HUES48 (cell line): Measurements from ENCODE around the gene PFKP.

ENCODE experiments used
- H3K27ac ChIP-seq: one replicate; pipeline ENCODE4 v1.7.0; 2013; ENCODE audit warnings: low read depth, low read length, inconsistent platforms
- H3K27me3 ChIP-seq: 2 replicates; pipeline ENCODE4 v1.6.1; 2013; ENCODE audit warnings: mild to moderate bottlenecking, low read length; ENCODE audit not compliant: control insufficient read depth, insufficient read depth
- H3K36me3 ChIP-seq: 2 replicates; pipeline ENCODE4 v1.6.1; 2013; ENCODE audit warnings: low read length; ENCODE audit not compliant: control insufficient read depth, insufficient read depth
- H3K4me1 ChIP-seq: 2 replicates; pipeline ENCODE4 v1.6.1; 2013; ENCODE audit warnings: mild to moderate bottlenecking, low read length; ENCODE audit not compliant: control insufficient read depth, insufficient read depth
- H3K4me3 ChIP-seq: 2 replicates; pipeline ENCODE4 v1.5.1; 2013; ENCODE audit warnings: mild to moderate bottlenecking, low read depth, low read length
- H3K9ac ChIP-seq: 2 replicates; pipeline ENCODE4 v1.6.1; 2013; ENCODE audit warnings: mild to moderate bottlenecking, low read depth, low read length, moderate library complexity
- H3K9me3 ChIP-seq: 2 replicates; pipeline ENCODE4 v1.6.1; 2013; ENCODE audit warnings: low read length; ENCODE audit not compliant: control insufficient read depth, insufficient read depth

The PFKP gene

DNA sequence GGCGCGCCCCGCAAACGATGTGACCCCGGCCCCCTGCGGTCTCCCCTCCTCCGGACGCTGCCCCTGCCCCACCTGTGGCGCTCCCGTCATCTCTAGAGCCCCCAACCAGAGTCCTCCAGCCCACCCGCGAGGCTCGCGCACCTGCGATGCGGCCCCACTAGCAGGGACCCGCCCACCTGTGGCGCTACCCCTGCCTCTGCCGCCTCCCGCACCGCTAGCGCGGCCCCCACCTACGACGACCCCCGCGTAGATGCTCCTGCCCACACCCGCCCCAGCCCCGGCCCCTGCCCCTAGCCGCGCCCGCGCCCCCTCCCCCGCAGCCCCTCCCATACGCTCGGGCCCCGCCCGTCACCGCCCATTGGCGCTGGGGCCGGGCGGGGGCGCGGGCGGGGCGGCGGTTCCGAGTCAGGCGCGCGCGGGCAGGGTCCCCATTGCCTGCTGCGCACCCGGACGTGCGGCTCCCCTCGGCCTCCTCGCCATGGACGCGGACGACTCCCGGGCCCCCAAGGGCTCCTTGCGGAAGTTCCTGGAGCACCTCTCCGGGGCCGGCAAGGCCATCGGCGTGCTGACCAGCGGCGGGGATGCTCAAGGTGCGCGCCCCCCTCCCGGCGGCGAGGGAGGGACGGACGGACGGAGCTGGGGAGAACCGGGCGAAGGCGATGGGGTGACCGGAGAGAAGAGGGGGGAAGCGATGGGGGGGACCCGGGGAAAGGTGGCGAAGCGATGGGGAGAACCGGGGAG is at the start of gene PFKP:
TSS of gene PFKP (plus strand) at position 431 of the 741 bp plus-strand sequence. CDS start at position 479, 48 bp downstream.
- Histone ChIP-seq H3K36me3 (peaks cover 28% of the 10 kb centered on the region), H3K9ac (peak within 1 kb of the TSS; percentile 78), H3K4me1 (peaks cover 8% of the 10 kb centered on the region; the same call in 1 of the 2 replicates), H3K4me3 (peak within 1 kb of the TSS; percentile 87), H3K27ac (peak within 1 kb of the TSS; percentile 28), H3K27me3 (peaks cover 19% of the 10 kb centered on the region), H3K9me3 (no peaks in the 10 kb centered on the region)

DNA sequence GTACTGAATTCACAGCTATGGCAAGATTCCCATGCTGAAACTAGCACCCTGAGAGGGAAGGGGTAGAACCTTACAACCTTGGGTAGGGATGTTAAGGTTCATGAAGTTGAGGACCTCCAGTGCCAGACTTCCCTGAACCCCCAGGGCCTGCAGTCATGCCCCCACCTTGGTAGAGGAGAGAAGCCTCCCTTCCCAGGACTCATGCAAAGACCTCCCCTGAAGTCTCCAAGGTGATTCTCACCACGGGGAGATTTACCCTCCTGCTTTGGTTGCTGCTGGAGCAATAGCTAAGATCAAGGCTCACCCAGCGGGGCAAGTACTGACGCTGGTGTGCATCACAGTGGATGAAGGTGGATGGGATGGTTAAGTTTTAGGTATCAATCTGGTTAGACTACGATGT is 49.1 kb upstream of the PFKP start:
- no peak overlapping the region for H3K27ac ChIP-seq
- H3K27me3 ChIP-seq = no peaks in the 10 kb centered on the region
- no peaks in the 10 kb centered on the region for H3K36me3 ChIP-seq
- H3K9me3 ChIP-seq = no peaks in the 10 kb centered on the region
- H3K9ac ChIP-seq = no peak overlapping the region
- H3K4me3 ChIP-seq = no peak overlapping the region
- H3K4me1 ChIP-seq = no peaks in the 10 kb centered on the region

DNA sequence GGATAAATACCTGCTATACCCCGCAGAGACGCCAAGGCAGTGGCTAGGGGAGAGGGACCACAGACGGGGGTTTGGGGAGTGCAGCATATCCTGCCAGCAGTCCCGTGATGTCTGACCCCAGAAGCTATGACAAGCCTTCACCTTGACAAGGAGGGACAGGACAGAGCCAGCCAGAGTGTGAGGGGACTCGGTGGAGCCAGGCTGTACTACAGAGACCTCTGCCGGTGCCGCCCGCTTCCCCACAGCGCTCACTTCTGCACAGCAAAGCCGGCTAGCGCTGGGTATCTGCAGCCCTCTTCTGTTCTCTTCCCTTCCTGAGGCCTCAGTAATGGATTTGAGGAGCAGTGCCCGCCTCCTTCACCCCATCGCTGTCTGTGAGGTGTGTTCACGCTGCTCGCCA is 47.0 kb upstream of the PFKP start:
- Histone ChIP-seq H3K27ac (no peak overlapping the region), H3K36me3 (no peaks in the 10 kb centered on the region), H3K4me3 (no peak overlapping the region), H3K9me3 (no peaks in the 10 kb centered on the region), H3K27me3 (no peaks in the 10 kb centered on the region), H3K9ac (no peak overlapping the region), H3K4me1 (no peaks in the 10 kb centered on the region)

DNA sequence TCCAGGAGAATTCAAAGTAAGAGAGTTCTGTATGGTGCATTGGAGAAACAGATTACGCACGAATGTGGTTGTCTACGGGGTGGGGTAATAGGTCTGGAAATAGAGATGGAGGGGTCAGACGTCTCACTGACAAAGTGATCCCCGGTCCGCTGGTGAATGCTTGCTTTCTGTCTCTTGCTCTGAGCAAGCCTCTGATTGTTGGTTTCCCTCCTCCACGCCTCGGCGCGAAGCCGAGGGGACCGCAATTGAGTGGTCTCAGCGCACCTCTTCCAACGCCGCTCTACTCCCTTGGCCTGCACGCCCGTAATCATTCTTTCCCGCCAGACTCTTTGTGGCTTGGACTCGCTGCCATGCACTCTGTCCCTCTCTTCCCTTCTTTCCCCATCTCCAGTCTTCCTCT is 46.5 kb upstream of the PFKP start:
- H3K4me3 ChIP-seq = no peak overlapping the region
- no peaks in the 10 kb centered on the region for H3K9me3 ChIP-seq
- no peaks in the 10 kb centered on the region for H3K27me3 ChIP-seq
- H3K9ac ChIP-seq = no peak overlapping the region
- no peaks in the 10 kb centered on the region for H3K36me3 ChIP-seq
- H3K4me1 ChIP-seq = no peaks in the 10 kb centered on the region
- H3K27ac ChIP-seq = no peak overlapping the region

DNA sequence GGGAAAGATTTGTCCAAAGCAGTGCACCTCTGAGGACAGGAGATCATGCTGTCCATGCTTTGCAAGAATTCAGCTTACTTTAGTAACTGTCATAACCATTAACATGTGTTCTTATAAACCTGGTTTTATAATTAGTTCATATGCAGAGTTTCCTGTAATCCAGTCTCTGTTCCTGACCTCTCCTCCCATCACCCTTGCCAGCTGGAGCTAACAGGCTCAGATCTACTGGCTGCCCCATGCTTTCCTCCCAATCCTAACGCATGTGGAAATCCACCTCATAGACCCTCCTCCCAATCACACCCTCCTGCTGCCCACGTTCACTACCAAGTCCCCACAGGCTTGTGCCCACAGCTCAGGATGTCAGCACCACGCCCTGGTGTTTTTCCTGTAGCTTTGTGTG is 45.3 kb upstream of the PFKP start:
- Histone ChIP-seq H3K4me3 (no peak overlapping the region), H3K9ac (no peak overlapping the region), H3K27me3 (no peaks in the 10 kb centered on the region), H3K27ac (no peak overlapping the region), H3K4me1 (no peaks in the 10 kb centered on the region), H3K9me3 (no peaks in the 10 kb centered on the region), H3K36me3 (no peaks in the 10 kb centered on the region)

DNA sequence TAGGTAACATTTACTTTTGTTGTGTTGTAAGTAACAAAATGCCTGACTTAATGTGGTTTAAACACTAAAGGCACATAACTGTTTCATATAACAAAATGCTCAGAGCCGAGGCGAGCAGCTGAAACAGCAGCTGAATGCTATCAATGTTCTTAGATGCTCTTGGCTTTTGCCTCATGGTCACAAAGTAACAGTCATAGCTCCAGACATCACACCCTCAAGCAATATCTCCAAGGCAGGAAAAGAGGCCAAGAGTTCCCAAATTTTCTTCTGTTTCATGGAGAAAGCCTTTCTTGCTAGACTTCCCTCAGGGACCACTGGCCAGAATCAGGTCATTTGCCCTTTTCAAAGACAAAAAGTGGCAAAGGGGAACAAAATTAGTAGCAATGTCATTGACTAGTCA is 43.5 kb upstream of the PFKP start:
- no peak overlapping the region for H3K9ac ChIP-seq
- H3K9me3 ChIP-seq = no peaks in the 10 kb centered on the region

DNA sequence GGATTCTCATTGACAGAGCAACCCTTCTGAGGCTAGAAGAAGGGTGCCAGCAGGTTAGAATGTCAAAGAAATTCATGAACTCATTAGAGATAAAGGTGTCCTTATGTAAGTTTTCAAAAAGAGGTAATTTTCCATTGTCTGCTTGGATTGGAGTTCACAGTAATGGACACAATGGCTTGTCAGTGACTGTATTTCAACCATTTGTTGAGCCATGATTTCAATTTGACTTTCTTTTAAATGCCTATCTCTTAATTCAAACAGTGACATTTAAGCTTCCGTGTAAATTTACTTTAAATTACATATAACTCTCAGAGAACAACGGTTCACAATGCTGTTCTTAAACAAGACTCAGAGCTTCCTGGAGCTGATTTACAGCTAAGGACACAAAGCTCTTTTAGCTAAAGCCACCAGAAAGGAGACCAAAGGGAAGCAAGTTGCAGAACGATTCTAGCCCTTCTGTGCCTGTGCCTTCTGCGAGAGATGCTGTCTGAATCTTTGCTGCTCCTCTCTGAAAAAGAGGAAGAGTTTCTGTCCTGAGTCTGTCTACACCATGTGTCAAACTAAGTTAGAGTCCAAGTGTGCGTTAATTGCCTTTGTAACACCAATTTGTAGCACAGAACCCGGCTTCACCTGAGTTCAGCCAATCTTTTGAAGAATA is 42.2 kb upstream of the PFKP start:
- Histone ChIP-seq H3K36me3 (no peaks in the 10 kb centered on the region), H3K27ac (no peak overlapping the region)

More for the DNA sequence above, 43.5 kb upstream of the PFKP start:
- H3K27me3 ChIP-seq = no peaks in the 10 kb centered on the region
- H3K36me3 ChIP-seq = no peaks in the 10 kb centered on the region
- H3K4me1 ChIP-seq = no peaks in the 10 kb centered on the region
- no peak overlapping the region for H3K27ac ChIP-seq
- no peak overlapping the region for H3K4me3 ChIP-seq

DNA sequence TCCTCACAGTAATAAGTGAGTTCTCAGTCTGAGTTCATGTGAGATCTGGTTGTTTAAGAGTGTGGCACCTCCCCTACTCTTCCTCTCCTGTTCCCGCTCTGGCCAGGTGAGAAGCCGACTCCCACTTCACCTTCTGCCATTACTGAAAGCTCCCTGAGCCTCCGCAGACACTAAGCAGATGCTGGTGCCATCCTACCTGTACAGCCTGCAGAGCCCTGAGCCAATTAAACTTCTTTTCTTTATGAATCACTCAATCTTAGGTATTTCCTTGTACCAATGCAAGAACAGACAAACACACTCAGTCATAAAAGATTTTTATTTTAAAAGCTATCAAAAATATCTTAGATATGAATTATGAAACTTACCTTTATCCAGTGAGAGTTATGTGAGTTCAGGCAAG is 39.5 kb upstream of the PFKP start:
- Histone ChIP-seq H3K36me3 (no peaks in the 10 kb centered on the region), H3K27me3 (no peaks in the 10 kb centered on the region), H3K9me3 (no peaks in the 10 kb centered on the region), H3K4me3 (no peak overlapping the region), H3K4me1 (no peaks in the 10 kb centered on the region), H3K9ac (no peak overlapping the region), H3K27ac (no peak overlapping the region)

More for the DNA sequence above, 42.2 kb upstream of the PFKP start:
- H3K27me3 ChIP-seq = no peaks in the 10 kb centered on the region
- H3K9ac ChIP-seq = no peak overlapping the region
- H3K9me3 ChIP-seq = no peaks in the 10 kb centered on the region
- no peak overlapping the region for H3K4me3 ChIP-seq
- no peaks in the 10 kb centered on the region for H3K4me1 ChIP-seq

DNA sequence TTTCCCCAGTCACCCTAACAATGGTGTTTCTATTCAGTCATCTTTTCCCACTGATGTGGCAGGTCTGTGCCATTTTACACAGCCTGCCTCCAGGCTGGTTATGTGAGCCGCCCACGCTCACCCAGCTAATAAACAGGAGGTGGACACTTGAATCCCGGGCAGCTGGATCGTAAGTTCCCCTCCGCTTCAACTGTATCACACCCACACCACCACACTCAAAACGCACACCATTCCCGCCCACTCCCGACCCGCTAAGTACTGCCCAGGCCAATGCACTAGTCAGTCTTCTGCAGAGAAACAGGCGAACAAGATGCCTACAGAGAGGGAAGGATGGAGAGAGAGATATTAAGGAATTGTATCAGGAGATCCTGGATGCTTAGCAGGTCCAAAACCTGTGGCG is 38.9 kb upstream of the PFKP start:
- no peaks in the 10 kb centered on the region for H3K27me3 ChIP-seq
- H3K36me3 ChIP-seq = no peaks in the 10 kb centered on the region
- H3K4me3 ChIP-seq = no peak overlapping the region
- H3K9me3 ChIP-seq = no peaks in the 10 kb centered on the region
- no peaks in the 10 kb centered on the region for H3K4me1 ChIP-seq
- H3K9ac ChIP-seq = no peak overlapping the region
- H3K27ac ChIP-seq = no peak overlapping the region

DNA sequence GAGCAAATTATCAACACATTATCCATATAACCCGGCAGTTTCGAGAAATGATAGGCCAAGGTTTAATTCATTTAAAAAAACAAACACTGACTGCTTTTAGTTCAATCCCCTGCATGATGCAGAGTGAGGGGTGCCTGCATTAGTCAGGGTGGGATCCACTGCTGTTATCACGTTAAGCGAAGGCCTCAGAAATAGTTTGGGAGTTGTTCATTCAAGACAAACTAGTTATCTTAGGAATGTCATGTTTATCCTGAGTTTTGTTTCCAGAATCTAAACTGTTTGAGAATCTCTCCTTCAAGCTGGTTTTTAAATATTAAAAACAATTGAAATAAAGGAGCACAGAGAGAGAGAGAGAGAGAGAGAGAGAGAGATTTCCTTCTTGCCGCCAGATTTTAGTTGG is 36.6 kb upstream of the PFKP start:
- Histone ChIP-seq H3K9me3 (no peaks in the 10 kb centered on the region), H3K36me3 (no peaks in the 10 kb centered on the region), H3K9ac (no peak overlapping the region), H3K4me3 (no peak overlapping the region), H3K27ac (no peak overlapping the region), H3K4me1 (no peaks in the 10 kb centered on the region), H3K27me3 (no peaks in the 10 kb centered on the region)

DNA sequence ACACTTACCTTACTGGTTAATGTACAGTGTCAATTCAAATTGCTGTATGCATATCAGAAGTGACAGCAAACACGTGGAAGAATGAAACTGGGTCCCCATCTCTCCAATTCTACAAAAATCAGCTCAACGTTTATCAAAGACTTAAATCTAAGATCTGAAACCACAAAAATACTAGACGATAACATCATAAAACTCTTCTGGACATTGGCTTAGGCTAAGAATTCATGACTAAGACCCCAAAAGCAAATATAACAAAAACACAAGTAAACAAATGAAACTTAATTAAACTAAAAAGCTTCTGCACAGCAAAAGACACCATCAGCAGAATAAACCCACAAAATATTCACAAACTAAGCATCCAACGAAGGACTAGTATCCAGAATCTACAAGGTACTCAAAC is 35.9 kb upstream of the PFKP start:
- H3K9ac ChIP-seq = no peak overlapping the region
- no peaks in the 10 kb centered on the region for H3K36me3 ChIP-seq
- no peak overlapping the region for H3K27ac ChIP-seq
- no peak overlapping the region for H3K4me3 ChIP-seq
- H3K4me1 ChIP-seq = no peaks in the 10 kb centered on the region
- H3K9me3 ChIP-seq = no peaks in the 10 kb centered on the region
- no peaks in the 10 kb centered on the region for H3K27me3 ChIP-seq
